KOPT-K1 (cell line): Measurements from ENCODE around the gene ZNRF1.

Experiments
- H3K27ac ChIP-seq: fragments of 200-600 bp; sonication (generic); 2 replicates; pipeline ENCODE4 v1.5.1; 2016; ENCODE audit warnings: antibody characterized with exemption, mild to moderate bottlenecking, low read depth, low read length; ENCODE audit not compliant: poor library complexity, severe bottlenecking
- H3K36me3 ChIP-seq: fragments of 200-600 bp; sonication (generic); 2 replicates; pipeline ENCODE4 v1.5.1; 2017; ENCODE audit warnings: antibody characterized with exemption, mild to moderate bottlenecking, low read length, moderate library complexity; ENCODE audit not compliant: insufficient read depth
- H3K9me3 ChIP-seq: fragments of 200-600 bp; sonication (generic); 2 replicates; pipeline ENCODE4 v1.5.1; 2017; ENCODE audit warnings: antibody characterized with exemption, low read length, mild to moderate bottlenecking; ENCODE audit not compliant: insufficient read depth, poor library complexity, severe bottlenecking

ZNRF1 gene

DNA sequence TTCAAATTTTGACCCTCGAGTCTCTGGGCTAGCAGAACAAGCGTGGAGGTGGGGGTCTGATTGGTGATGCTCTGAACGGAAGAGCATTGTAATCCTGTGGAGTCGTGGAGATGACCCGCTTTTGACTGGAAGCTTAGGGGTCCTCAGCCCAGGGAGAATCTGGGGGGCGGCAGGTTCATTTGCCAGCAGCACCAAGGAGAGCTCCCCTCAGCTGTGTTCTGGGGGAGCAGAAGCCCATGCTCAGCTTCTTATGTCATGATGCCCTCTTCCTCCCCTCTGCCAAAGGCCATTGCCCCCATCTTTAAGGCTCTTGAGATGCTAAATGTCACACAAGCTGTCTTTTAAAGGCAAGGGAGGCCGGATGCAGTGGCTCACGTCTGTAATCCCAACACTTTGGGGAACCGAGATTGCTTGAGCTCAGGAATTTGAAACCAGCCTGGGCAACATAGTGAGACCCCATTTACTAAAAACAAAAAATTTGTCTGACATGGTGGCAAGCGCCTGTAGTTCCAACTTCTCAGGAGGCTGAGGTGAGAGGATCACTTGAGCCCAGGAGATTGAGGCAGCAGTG is 98.5 kb downstream of the ZNRF1 start:
- Histone ChIP-seq H3K27ac (peak overlapping the region; percentile 90), H3K9me3 (no peaks in the 10 kb centered on the region), H3K36me3 (peaks cover 60% of the 10 kb centered on the region)

- H3K36me3 ChIP-seq = peaks cover 70% of the 10 kb centered on the region
- peak overlapping the region; percentile 90 for H3K27ac ChIP-seq
- H3K9me3 ChIP-seq = no peaks in the 10 kb centered on the region
Observed at GRCh38 chr16:75097941-75098901, 99.4 kb downstream of the ZNRF1 start.

GRCh38 chr16:75099075-75099667 is 100.3 kb downstream of the ZNRF1 start:
- Histone ChIP-seq H3K36me3 (peaks cover 67% of the 10 kb centered on the region), H3K9me3 (no peaks in the 10 kb centered on the region), H3K27ac (peak overlapping the region; percentile 90)

GRCh38 chr16:75099738-75100602 is 101.1 kb downstream of the ZNRF1 start:
- Histone ChIP-seq H3K27ac (peak overlapping the region; percentile 90), H3K9me3 (no peaks in the 10 kb centered on the region), H3K36me3 (peaks cover 67% of the 10 kb centered on the region)

DNA sequence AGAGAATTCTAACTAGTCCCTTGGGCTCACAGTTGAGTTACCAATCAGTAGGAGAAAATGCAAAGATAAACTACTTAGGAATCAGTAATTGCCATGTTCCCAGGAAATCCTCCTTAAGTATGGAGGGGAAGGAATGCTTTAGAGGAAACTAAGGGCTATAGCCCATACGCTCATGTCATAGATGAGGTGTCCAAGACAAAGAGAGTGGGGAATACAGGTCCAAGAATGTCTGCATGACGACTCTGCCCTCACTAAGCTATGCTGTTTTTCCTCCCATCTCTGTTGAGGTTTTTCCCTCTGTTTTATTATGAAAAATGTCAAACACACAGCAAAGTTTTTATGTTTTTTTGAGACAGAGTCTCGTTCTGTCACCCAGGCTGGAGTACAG is 101.8 kb downstream of the ZNRF1 start:
- no peaks in the 10 kb centered on the region for H3K9me3 ChIP-seq
- H3K36me3 ChIP-seq = peaks cover 67% of the 10 kb centered on the region
- H3K27ac ChIP-seq = peak overlapping the region; percentile 90

DNA sequence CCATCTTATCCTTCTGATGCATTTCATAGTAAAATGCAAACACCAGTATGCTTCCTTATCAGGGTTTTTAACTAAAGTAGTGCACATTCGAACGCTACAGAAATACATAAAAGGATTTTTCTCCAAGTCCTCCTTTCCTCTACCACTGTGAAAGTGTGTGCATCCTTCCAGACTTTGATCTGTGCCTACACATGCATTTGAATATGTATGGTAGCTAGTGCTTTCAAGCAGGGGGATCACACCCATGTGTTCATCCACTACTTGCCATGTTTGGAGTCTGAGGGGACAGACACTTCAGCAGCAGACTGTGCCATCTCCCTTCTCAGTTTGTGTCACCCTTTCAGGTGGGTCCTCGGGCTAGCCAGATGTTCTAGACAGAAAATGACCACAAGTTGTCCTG is 102.8 kb downstream of the ZNRF1 start:
- Histone ChIP-seq H3K27ac (peak overlapping the region; percentile 90), H3K9me3 (no peaks in the 10 kb centered on the region), H3K36me3 (peaks cover 66% of the 10 kb centered on the region)

DNA sequence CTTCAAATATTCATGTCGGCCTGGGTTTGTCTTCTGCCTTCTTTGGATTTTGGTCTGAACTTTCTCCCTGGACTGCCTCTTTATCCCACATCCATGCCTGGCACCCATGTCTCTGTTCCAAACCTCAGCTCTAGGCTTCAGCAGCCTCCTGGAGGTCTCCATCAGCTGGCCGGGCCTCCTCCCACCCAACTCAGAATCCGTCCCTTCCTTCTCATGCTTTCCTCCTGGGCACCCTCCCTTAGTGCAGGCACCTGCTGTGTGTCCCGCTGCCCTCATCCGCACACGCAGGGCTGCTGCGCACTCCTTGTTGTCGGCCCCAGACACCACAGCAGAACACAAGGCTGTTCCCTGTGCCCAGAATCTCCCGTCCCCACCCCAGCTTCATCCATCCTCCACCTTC is 103.8 kb downstream of the ZNRF1 start:
- H3K36me3 ChIP-seq = peaks cover 61% of the 10 kb centered on the region
- peak overlapping the region; percentile 90 for H3K27ac ChIP-seq
- no peaks in the 10 kb centered on the region for H3K9me3 ChIP-seq

- peaks cover 57% of the 10 kb centered on the region for H3K36me3 ChIP-seq
- H3K27ac ChIP-seq = peak overlapping the region; percentile 99
- no peaks in the 10 kb centered on the region for H3K9me3 ChIP-seq
Observed at GRCh38 chr16:75103994-75104393, 105.2 kb downstream of the ZNRF1 start.

DNA sequence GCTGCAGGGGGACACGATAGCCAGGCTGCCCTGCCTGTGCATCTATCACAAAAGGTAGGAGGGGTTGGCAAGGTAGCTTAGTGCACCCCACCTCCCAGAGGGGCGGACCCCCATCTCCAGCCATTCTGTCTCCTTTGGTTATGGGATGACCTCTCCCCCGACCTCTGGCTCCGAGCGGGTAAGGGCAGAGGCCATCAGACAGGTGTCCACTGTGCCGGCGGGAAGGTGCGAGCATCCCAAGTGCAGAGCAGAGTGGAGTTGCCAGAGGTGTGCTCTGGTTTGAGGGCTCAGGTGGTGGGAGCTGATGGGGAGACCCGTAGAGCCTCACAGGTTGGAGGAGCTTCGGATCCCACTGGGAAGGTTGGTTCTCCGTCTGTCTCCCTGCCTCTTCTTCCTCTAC is 106.0 kb downstream of the ZNRF1 start:
- peaks cover 57% of the 10 kb centered on the region for H3K36me3 ChIP-seq
- no peaks in the 10 kb centered on the region for H3K9me3 ChIP-seq
- H3K27ac ChIP-seq = peak overlapping the region; percentile 99

DNA sequence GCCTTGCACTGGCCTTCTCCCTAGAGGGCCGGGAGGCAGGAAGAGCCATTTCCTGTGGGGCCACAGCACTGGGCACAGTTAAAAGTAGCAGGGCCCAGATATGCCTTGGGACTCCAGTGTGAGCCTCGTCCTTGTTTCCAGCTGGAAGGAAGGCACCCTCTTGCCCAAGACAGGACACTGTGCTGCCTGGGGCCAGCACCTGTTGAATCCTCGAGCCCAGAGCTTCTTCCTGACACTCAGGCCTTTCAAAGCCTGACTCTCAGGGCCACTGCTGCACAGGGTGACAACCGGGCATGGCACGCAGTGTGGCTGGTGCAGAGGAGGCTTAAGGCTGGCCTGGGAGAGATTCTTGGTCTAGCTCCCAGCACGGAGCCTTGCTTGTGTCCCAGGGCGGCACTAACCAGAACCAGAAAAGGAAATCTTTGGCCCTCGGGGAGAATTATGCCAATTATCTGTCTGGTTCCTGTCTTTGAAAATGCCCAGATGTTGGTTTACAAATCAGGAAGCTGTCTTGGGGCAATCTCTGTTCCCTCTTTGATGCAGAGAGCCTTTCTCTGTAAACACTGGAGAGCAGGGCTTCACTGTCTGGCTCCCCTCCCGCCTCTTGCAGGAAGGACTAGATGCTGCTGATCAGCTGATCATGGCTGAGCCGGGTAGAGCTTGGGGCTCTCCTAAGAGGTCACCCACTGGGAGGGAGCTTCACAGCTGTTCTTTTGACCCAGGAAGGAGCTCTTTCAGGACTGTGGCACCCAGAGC is 106.7 kb downstream of the ZNRF1 start:
- peak overlapping the region; percentile 99 for H3K27ac ChIP-seq
- peaks cover 57% of the 10 kb centered on the region for H3K36me3 ChIP-seq
- no peaks in the 10 kb centered on the region for H3K9me3 ChIP-seq

DNA sequence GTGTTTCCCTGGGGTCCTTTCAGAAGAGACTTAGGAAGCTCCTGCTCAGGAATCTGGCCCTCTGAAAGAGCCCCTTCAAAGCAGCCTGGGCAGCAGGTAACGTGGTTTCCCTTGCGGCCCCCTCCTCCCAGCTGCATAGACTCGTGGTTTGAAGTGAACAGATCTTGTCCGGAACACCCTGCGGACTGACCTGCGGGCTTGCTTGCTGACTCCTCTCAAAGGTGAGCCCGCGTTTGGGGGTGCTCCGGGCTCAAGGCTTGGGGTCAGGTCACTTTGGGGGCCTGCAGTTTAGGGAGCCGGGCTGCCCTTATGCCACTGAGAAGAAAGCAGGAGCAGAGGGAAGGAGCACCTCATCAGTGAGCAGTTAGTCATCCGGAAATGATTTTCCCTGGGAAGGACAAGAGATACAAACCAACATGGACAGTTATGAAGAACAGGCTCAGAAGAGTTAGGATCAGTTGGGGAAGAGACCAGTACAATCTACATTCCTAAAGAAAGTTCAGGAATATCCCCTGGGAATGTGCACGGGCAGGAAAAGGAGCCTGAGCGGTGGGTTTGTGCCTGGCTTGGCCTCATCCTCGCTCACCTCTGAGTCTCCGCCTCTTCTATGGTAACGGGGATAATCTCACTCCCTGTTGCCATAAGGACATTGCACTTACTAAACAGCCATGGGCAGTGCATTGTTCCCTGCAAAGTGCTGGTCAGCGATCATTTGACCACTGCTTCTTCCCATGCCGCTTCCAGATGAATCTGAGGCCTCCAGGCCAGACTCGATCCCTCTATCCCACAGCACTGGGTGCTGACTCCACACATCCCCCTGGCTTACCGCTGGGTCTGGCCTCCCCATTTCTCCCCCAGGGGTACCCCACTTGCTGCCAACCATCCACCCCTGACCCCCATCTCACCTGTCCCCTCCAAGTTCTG is 107.8 kb downstream of the ZNRF1 start:
- H3K27ac ChIP-seq = peak overlapping the region; percentile 99
- peaks cover 49% of the 10 kb centered on the region for H3K36me3 ChIP-seq
- H3K9me3 ChIP-seq = no peaks in the 10 kb centered on the region

GRCh38 chr16:75107505-75107904 is 108.7 kb downstream of the ZNRF1 start:
- Histone ChIP-seq H3K36me3 (peaks cover 40% of the 10 kb centered on the region), H3K27ac (peak overlapping the region; percentile 99), H3K9me3 (no peaks in the 10 kb centered on the region)
